Measurements from ENCODE around the gene BLOC1S6.

The BLOC1S6 gene

GRCh38 chr15:45587095-45587862, at the start of gene BLOC1S6:
BLOC1S6 (plus strand) TSS chr15:45587379; CDS start chr15:45587444, 65 bp downstream.
- peak; percentile 81 for DNase-seq

DNA sequence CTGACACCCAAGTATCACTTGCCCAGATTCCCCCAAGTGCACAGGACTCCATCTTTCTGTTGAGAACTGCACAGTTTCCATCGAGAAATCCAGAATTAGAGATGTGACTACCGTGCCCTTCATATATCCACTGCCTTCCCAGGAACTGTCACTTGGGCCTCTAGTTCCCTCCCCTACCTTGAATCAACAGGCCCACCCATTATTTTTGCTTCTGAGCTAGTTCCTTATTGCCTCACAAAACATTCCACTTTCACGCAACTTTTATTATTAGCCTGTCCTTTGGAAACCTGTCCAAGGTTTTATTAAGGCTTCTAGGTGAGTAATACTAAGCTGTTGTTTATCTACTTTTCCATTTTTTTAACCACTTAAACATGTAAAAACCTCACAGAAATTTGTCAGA, 47.5 kb upstream of the BLOC1S6 start:
- no peak for DNase-seq

GRCh38 chr15:45540531-45540930, 46.6 kb upstream of the BLOC1S6 start:
- no peak for DNase-seq

DNA sequence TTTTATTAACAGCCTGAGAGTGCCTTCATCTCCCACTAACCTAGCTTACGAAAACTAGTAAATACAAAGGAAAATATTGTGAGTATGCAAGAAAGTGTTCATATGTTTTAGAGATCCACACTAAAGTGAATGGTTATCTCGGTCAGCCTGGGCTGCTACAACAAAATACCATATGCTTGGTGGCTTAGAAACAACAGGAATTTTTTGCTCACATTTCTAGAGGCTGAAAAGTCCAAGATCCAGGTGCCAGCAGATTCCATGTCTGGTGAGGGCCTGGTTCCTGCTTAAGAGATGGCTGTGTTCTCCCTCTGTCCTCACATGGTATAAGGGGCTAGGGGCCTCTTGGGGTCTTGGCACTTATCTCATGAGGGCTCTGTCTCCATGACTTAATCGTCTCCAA, 44.1 kb upstream of the BLOC1S6 start:
- DNase-seq: no peak

- DNase-seq: no peak
Measured at GRCh38 chr15:45544266-45545023, 42.7 kb upstream of the BLOC1S6 start.

- DNase-seq: no peak
Measured at GRCh38 chr15:45546789-45547188, 40.4 kb upstream of the BLOC1S6 start.

DNA sequence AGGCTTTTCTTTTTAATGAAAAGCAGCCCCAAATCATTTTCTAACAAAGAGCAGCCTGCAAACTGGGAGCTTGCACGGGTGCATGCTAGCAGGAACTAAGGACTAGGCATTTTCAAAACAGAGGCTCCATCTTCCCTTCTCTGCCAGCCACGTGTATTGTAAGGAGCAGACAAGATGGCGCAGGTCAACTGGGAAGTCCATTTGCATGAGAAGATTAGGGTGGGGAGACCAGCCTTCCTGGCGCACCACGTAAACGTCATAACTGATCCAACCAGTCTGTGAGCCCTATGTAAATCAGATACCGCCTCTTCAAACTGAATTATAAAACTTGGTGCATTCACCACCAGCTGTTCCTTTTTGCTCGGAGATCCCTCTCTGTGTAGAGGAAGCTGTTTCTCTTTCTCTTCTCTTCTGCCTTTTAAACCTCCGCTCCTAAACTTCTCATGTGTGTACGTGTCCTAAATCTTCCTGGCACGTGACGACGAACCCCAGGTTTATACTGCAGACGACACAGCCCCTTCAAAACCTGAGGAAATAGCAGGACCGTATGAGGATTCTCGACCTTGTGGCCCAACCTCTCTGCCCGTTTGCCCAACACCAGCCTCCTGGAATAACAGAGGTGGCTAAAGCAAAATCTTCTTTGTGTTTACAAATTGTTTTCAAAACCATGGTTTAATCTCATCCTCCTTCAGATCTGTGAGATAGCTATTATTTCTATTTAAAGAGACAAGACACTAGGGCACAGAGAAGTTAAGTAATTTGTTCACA, 38.2 kb upstream of the BLOC1S6 start:
- DNase-seq: no peak

- no peak for DNase-seq
Measured at GRCh38 chr15:45549541-45550220, 37.5 kb upstream of the BLOC1S6 start.

- DNase-seq: no peak
Measured at GRCh38 chr15:45550436-45550835, 36.7 kb upstream of the BLOC1S6 start.

DNA sequence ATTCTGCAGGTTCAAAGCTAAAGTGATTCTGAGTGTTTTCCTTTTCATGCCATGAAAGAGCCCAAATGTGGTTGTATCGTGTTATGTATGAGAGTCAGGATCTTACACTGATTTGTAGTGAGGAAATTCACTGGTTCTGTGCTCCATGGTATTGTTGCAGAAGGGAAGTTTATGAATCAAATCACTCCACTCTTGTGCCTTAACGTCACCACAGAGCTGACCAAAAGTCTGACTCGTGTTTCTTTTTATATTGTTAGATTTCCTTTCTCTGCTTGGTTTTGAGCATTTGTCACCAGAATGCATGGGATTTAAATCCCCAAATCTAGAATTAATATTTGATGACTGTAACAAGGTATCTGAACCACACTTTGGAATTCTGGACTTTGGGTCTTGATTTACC, 35.5 kb upstream of the BLOC1S6 start:
- no peak for DNase-seq

GRCh38 chr15:45555934-45556608, 31.1 kb upstream of the BLOC1S6 start:
- DNase-seq: no peak

GRCh38 chr15:45572617-45573016, 14.6 kb upstream of the BLOC1S6 start:
- DNase-seq: no peak

DNA sequence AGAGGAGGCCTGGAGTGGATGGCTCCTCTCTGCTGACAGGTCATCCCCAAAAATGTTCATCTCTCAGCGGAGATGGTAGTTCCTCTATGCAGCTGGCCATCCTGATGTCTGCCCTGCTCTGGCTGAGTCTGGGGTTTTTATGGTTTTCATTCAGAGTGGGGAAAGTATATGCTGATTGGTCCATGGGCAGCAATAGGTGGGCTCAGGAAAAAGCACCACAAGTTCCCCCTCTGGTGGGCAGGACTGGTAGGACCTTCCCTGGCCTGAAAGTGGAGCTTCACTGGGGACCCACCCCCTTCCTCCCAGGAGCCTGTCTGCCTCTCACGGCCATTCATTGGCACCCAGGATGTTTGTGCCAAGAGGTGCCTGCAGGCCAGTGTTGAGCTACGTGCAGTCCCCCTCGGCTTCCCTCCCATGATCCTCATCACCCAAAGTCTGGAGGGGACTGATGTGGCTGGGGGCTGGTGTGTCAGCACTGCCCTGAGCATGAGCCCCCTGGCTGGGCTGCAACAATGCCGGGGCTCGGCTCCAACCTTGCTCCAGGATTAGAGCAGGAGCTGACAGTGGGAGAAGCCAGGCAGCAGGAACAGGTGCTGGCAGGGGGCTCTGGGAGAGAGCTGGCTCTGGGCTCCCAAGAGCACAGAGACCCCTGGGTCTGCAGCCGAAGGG, 13.1 kb upstream of the BLOC1S6 start:
- no peak for DNase-seq

DNA sequence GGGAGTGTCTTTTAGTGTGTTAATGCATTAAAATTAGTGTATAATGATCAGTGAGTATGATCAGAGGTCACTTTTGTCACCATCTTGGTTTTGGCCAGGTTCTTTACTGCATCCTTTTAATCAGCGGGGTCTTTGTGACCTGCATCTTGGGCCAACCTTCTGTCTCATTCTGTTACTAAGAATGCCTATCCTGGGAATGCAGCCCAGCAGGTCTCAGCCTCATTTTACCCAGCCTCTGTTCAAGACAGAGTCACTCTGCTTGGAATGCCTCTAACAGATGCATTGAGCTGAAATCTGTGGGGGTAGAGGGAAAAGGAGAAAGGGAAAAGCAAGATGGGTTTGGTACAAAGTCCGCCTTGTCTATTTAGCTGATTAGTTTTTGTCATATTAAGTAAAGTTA, 5.3 kb upstream of the BLOC1S6 start:
- DNase-seq: no peak

GRCh38 chr15:45583731-45584639, 3.2 kb upstream of the BLOC1S6 start:
- DNase-seq: no peak

DNA sequence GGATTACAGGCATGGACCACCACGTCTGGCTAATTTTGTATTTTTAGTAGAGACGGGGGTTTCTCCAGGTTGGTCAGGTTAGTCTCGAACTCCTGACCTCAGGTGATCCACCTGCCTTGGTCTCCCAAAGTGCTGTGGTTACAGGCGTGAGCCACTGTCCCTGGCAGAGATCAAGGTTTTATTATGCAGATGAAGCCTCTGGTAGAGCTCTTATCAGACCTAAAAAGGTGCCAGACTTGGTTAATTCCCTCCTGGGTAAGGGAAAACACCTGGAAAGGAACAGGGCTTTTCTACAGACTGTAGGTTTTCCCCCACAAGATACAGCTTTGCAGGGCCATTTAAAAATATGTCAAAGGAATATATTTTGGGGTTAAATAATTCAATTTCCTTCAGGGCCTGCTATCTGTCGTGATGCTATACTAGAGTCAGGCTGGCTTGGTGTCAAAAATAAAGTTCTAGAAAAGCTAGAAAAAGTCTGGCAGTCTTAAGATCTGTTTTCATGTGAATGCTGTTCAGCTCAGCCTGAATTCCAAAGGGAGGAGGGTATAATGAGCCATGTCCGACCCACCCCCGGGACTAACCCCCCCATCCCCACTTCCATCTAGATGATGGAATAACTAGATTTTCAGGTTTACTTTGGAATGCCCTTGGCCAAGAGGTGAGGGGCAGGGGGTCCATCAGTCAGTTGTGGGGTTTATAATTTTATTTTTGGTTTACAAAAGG, 1.9 kb upstream of the BLOC1S6 start:
- DNase-seq: no peak

- DNase-seq: no peak
Measured at GRCh38 chr15:45586125-45586524, 1.1 kb upstream of the BLOC1S6 start.

- no peak for DNase-seq
Measured at GRCh38 chr15:45586601-45587094, 531 bp upstream of the BLOC1S6 start.

GRCh38 chr15:45587863-45588170, 638 bp downstream of the BLOC1S6 start:
- DNase-seq: peak; percentile 23
